Hepatocyte (in vitro differentiated cells): ENCODE data around the gene TLX2. TPM values are rescaled to one million over a fixed set of nuclear protein-coding genes. Genes with fewer than 3 reads are reported as not detected.

Source experiments
- DNase-seq: peaks from one replicate; pipeline ENCODE4 v3.0.0-alpha.2; 2016; ENCODE audit warnings: low spot score
- H2AFZ ChIP-seq: fragments of 200-600 bp; sonication (generic); 2 replicates; pipeline ENCODE4 v1.6.0; 2016; ENCODE audit warnings: antibody characterized with exemption, mild to moderate bottlenecking
- H3K27ac ChIP-seq: fragments of 200-600 bp; sonication (generic); 2 replicates; pipeline ENCODE4 v1.5.1; 2016; ENCODE audit warnings: mild to moderate bottlenecking
- H3K27me3 ChIP-seq: fragments of 200-600 bp; sonication (generic); 2 replicates; pipeline ENCODE4 v1.6.1; 2016
- H3K36me3 ChIP-seq: fragments of 200-600 bp; sonication (generic); replicated peaks from 2 replicates; pipeline ENCODE4 v1.5.1; 2016; ENCODE audit warnings: low read depth; ENCODE audit not compliant: insufficient read depth
- H3K4me1 ChIP-seq: fragments of 200-600 bp; sonication (generic); 2 replicates; pipeline ENCODE4 v1.5.1; 2016; ENCODE audit warnings: mild to moderate bottlenecking, moderate library complexity; ENCODE audit not compliant: insufficient read depth
- H3K4me2 ChIP-seq: fragments of 200-600 bp; sonication (generic); 2 replicates; pipeline ENCODE4 v1.6.0; 2016
- H3K4me3 ChIP-seq: fragments of 200-600 bp; sonication (generic); 2 replicates; pipeline ENCODE4 v1.5.1; 2016; ENCODE audit warnings: mild to moderate bottlenecking
- H3K79me2 ChIP-seq: fragments of 200-600 bp; sonication (generic); 2 replicates; pipeline ENCODE4 v1.6.0; 2017; ENCODE audit warnings: mild to moderate bottlenecking
- H3K9me2 ChIP-seq: fragments of 200-600 bp; sonication (generic); replicated peaks from 2 replicates; pipeline ENCODE4 v1.6.0; 2017; ENCODE audit warnings: mild to moderate bottlenecking; ENCODE audit not compliant: insufficient read depth
- H3K9me3 ChIP-seq: fragments of 200-600 bp; sonication (generic); 2 replicates; pipeline ENCODE4 v1.5.1; 2016; ENCODE audit warnings: low read depth, mild to moderate bottlenecking
- H4K20me1 ChIP-seq: fragments of 200-600 bp; sonication (generic); 2 replicates; pipeline ENCODE4 v1.6.0; 2016; ENCODE audit warnings: mild to moderate bottlenecking; ENCODE audit not compliant: insufficient read depth, poor library complexity, severe bottlenecking
- EZH2 ChIP-seq: fragments of 200-600 bp; sonication (generic); IDR thresholded peaks from 2 replicates; pipeline ENCODE4 v1.6.1; 2016; ENCODE audit warnings: antibody characterized with exemption, mild to moderate bottlenecking, borderline replicate concordance
- EZH2phosphoT487 ChIP-seq: fragments of 200-600 bp; sonication (generic); IDR thresholded peaks from one replicate; pipeline ENCODE4 v1.6.1; 2018; ENCODE audit warnings: antibody characterized with exemption, mild to moderate bottlenecking, low read depth, moderate library complexity; ENCODE audit not compliant: unreplicated experiment, severe bottlenecking
- WGBS: methylation state at CpG from one replicate; pipeline ENCODE4 v1.1.6; 2016; ENCODE audit warnings: low lambda C conversion rate; ENCODE audit errors: missing lambda C conversion rate; 5-methylcytosine and 5-hydroxymethylcytosine counted together
- polyA plus RNA-seq: library from polyadenylated mRNA; unstranded; fragments of >200 nt; fragmentation: Nextera tagmentation; extraction: Ambion mirVana; gene quantifications from 2 replicates; pipeline ENCODE4 v1.2.1, GENCODE V29; 2016
- total RNA-seq: library from RNA; depleted of rRNA; stranded (reverse); fragments of >200 nt; gene quantifications from 2 replicates; pipeline ENCODE4 v1.2.3, GENCODE V29; 2014
- TF ChIP-seq, protein P1 (sequence below): fragments of 200-600 bp; sonication (generic); IDR thresholded peaks from 2 replicates; pipeline ENCODE4 v1.5.1; 2016; ENCODE audit warnings: antibody characterized with exemption, mild to moderate bottlenecking; ENCODE audit not compliant: poor library complexity

The TLX2 gene
- total and polyA plus RNA-seq, 2 experiments from 2014 or later, result not detected

DNA sequence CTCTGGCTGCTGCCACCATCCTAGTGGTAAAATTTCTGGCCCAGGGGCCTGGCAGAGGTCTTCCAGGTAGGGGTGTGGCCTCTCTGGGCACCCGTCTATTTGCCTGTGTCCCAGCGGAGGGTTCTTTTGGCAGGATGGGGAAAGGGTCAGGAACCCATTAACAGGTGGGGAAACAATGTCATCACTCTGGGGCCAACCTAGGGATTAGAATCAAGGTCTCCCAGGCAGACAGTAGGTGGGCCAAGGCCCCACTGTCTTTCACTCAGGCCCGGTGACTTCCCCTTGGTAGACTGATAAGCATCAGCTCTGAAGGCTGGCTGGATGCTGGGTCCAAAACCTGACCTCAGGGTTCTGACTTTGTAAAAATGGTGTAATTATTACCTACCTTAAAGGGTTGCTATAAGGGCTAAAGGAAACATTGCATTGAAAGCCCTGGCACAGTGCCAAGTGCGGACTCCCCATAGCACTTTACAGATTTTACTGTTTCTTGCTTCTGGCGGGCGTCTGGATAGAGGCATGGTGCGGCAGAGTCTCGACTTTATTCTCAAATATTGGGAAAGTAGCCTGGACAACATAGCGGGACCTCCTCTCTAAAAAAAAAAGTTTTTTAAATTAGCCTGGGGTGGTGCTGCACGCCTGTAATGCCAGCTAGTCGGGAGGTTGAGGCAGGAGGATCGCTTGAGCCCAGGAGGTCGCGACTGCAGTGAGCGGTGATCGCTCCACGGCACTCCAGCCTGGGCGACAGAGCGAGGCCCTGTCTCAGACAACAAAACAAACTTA is 17.1 kb upstream of the TLX2 start:
- no peak overlapping the region for H3K4me3 ChIP-seq
- no peaks in the 10 kb centered on the region for H3K36me3 ChIP-seq
- peaks cover 4% of the 10 kb centered on the region for H3K79me2 ChIP-seq
- 71% methylated on average over 19 of the region's 19 CpGs for WGBS
- peaks cover 37% of the 10 kb centered on the region for H3K4me1 ChIP-seq
- no peak overlapping the region for H2AFZ ChIP-seq
- TF ChIP-seq EZH2, result peak; percentile 13
- TF ChIP-seq, protein P1, sequence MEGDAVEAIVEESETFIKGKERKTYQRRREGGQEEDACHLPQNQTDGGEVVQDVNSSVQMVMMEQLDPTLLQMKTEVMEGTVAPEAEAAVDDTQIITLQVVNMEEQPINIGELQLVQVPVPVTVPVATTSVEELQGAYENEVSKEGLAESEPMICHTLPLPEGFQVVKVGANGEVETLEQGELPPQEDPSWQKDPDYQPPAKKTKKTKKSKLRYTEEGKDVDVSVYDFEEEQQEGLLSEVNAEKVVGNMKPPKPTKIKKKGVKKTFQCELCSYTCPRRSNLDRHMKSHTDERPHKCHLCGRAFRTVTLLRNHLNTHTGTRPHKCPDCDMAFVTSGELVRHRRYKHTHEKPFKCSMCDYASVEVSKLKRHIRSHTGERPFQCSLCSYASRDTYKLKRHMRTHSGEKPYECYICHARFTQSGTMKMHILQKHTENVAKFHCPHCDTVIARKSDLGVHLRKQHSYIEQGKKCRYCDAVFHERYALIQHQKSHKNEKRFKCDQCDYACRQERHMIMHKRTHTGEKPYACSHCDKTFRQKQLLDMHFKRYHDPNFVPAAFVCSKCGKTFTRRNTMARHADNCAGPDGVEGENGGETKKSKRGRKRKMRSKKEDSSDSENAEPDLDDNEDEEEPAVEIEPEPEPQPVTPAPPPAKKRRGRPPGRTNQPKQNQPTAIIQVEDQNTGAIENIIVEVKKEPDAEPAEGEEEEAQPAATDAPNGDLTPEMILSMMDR, result no peak
- no peaks in the 10 kb centered on the region for H4K20me1 ChIP-seq
- H3K9me2 ChIP-seq, result no peaks in the 10 kb centered on the region
- H3K27me3 ChIP-seq, result peaks cover 52% of the 10 kb centered on the region
- DNase-seq, result no peak
- peak overlapping the region; percentile 98 for H3K4me2 ChIP-seq
- no peaks in the 10 kb centered on the region for H3K9me3 ChIP-seq
- H3K27ac ChIP-seq, result no peak overlapping the region

DNA sequence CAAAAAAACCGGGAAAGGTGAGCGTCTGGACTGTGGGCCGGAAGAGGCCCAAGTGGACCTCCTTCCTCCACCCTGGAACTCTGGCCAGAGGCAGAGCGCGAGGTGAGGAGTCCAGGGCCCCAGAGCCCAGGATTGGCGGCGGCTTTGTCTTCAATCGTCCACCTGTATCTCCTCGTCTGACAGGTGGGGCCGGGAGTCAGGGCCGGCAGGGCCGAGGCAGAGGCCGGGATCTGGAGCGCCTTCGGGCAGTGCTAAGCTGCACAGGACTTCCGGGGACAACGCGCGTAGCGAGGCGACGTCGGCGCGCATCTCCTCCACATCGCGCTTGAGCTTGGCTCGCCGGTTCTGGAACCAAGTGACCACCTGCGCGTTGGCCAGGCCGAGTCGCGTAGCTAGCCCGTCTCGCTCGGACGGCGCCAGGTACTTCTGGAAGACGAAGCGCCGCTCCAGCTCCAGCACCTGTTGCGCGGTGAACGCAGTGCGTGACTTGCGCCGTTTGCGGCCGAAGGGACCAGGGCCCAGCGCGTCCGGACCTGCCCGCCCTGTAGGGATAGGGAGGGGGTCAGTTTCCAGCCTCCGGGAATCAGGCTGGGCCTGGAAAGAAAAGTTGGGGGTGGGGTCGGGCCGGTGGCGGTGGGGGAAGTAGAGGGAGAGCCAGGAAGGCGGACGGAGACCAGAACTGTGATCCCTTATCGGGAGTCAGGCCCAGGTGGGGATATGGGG is 16.3 kb upstream of the TLX2 start:
- Histone ChIP-seq H3K27ac (no peak overlapping the region), H3K9me2 (no peaks in the 10 kb centered on the region), H2AFZ (peak overlapping the region; percentile 28), H3K9me3 (no peaks in the 10 kb centered on the region), H3K4me2 (peak overlapping the region; percentile 98), H3K4me3 (peak overlapping the region; percentile 60), H3K36me3 (no peaks in the 10 kb centered on the region), H3K79me2 (peaks cover 4% of the 10 kb centered on the region), H3K4me1 (peaks cover 39% of the 10 kb centered on the region), H3K27me3 (peaks cover 52% of the 10 kb centered on the region), H4K20me1 (no peaks in the 10 kb centered on the region)
- WGBS, result 6% methylated on average over 56 of the region's 61 CpGs
- TF ChIP-seq EZH2 (no peak), EZH2phosphoT487 (no peak)
- TF ChIP-seq, protein P1, result no peak
- no peak for DNase-seq

DNA sequence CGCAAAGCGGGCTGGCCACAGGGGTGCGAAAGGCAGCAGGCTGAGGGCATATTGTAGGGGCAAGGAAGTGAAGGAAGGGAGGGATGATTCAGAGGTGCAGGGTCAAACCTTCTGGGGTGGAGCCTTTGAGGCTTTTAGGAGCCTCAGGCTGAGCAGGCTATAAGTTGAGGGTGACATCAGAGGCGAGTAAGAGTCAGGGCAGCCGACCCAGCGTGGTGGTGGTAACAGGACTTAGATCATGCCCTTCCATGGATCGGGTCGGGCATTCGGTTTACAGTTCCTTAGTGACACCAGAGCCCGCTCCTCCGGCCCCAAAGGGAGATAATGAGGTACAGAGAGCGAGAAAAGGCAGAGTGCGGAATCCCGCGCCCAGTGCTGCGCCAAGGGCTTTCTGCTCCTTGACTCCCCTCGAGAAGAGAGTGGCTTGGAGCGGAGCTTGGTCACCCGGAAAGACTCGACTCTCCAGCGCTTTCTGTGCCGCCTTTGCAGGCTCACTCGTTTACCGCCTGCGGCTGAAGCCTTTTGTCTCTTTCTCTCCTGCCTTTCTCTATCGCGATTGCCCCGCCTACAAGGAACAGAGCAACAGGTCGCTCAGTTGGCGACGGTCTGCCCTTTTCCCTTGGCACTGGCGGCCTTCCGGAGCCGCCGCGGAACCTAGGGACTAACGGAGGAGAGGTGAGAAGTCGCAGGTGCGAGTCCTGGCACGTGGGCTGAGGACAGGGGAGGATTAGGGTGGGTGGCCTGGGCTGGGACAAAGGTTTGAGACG is 15.6 kb upstream of the TLX2 start:
- H3K27me3 ChIP-seq, result peaks cover 52% of the 10 kb centered on the region
- H2AFZ ChIP-seq, result peak overlapping the region; percentile 72
- H3K27ac ChIP-seq, result peak overlapping the region; percentile 39

More for the DNA sequence above, 15.6 kb upstream of the TLX2 start:
- Histone ChIP-seq H3K9me2 (no peaks in the 10 kb centered on the region), H3K4me3 (peak overlapping the region; percentile 60), H3K79me2 (peaks cover 6% of the 10 kb centered on the region), H3K9me3 (no peaks in the 10 kb centered on the region), H3K36me3 (no peaks in the 10 kb centered on the region), H3K4me1 (peaks cover 43% of the 10 kb centered on the region), H4K20me1 (no peaks in the 10 kb centered on the region), H3K4me2 (peak overlapping the region; percentile 98)
- TF ChIP-seq, protein P1, result no peak
- TF ChIP-seq EZH2phosphoT487, result peak; percentile 15
- TF ChIP-seq EZH2, result peak; percentile 87
- DNase-seq, result no peak
- WGBS, result 3% methylated on average over 40 of the region's 41 CpGs
